Peyer's patch (tissue), 4 donors: Measurements from ENCODE around the gene GLRX5.

Source experiments
- POLR2A ChIP-seq, 2 donors: fragments of 450-650 bp; IDR thresholded peaks; one replicate each; pipeline ENCODE4 v1.5.1; 2017; ENCODE audit warnings: antibody characterized with exemption in 2 of 2, mild to moderate bottlenecking in 2 of 2, moderate library complexity in 2 of 2
- TF ChIP-seq, protein P1 (sequence below), 6 experiments: fragments of 450-650 bp in 4 of 6; fragments of 200-600 bp in 2 of 6; sonication (generic) in 1 of 6; IDR thresholded peaks; one replicate each; pipeline ENCODE4 v1.5.1; 2017 to 2019; ENCODE audit warnings: antibody characterized with exemption in 6 of 6, mild to moderate bottlenecking in 3 of 6, moderate library complexity in 1 of 6

GRCh38 chr14:95541932-95542930, 7.4 kb downstream of the GLRX5 start:
- TF ChIP-seq, protein P1, sequence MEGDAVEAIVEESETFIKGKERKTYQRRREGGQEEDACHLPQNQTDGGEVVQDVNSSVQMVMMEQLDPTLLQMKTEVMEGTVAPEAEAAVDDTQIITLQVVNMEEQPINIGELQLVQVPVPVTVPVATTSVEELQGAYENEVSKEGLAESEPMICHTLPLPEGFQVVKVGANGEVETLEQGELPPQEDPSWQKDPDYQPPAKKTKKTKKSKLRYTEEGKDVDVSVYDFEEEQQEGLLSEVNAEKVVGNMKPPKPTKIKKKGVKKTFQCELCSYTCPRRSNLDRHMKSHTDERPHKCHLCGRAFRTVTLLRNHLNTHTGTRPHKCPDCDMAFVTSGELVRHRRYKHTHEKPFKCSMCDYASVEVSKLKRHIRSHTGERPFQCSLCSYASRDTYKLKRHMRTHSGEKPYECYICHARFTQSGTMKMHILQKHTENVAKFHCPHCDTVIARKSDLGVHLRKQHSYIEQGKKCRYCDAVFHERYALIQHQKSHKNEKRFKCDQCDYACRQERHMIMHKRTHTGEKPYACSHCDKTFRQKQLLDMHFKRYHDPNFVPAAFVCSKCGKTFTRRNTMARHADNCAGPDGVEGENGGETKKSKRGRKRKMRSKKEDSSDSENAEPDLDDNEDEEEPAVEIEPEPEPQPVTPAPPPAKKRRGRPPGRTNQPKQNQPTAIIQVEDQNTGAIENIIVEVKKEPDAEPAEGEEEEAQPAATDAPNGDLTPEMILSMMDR (IDR thresholded peaks at IDR 0.05) = no peak
- TF ChIP-seq POLR2A (IDR thresholded peaks at IDR 0.05) = no peak
